ENCODE measurements around the gene CALHM4. TPM values are rescaled to one million over a fixed set of nuclear protein-coding genes. Genes with fewer than 3 reads are reported as not detected.

Gene CALHM4
- polyA plus RNA-seq, 2 of the 4 experiments (the other 2 are of a cell fraction), result not detected

DNA sequence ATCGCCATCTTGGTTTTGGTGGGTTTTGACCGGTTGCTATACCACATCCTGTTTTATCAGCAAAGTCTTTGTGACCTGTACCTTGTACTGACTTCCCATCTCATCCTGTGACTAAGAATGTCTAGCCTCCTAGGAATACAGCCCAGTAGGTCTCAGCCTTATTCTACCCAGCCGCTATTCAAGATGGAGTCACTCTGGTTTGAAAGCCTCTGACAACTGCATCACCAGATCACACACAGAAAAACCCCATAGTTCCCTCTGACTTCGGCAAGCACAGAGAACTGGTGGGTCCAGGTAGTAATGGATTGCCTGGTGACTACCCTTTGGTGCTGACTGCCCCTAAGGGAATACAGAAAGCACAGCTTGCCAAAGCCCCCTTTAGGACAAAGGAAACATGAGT is 52.4 kb downstream of the CALHM4 start:
- FAIRE-seq, result no peak
- TF ChIP-seq EP300 (IDR thresholded peaks at IDR 0.05) (no peak), CHD4 (IDR thresholded peaks at IDR 0.05; ENCODE audit: borderline replicate concordance) (no peak), RAD21 (conservative IDR thresholded peaks at IDR 0.05 in 1 of 2, IDR thresholded peaks at IDR 0.05 in 1 of 2) (no peak), HOXA7 (CRISPR knock-in tag; IDR thresholded peaks at IDR 0.05) (no peak), RFX5 (IDR thresholded peaks at IDR 0.05) (no peak), PHF8 (IDR thresholded peaks at IDR 0.05; ENCODE audit: borderline replicate concordance, low read depth) (no peak), POLR2AphosphoS2 (conservative IDR thresholded peaks at IDR 0.05; ENCODE audit: low read length) (no peak), GATA3 (IDR thresholded peaks at IDR 0.05; ENCODE audit: borderline replicate concordance) (no peak), HMGXB4 (CRISPR knock-in tag; IDR thresholded peaks at IDR 0.05; ENCODE audit: borderline replicate concordance) (no peak), CTCF (IDR thresholded peaks at IDR 0.05) (no peak), RARB (CRISPR knock-in tag; IDR thresholded peaks at IDR 0.05) (no peak), CBX2 (IDR thresholded peaks at IDR 0.05; ENCODE audit: borderline replicate concordance, low read depth) (no peak), NPAS2 (CRISPR knock-in tag; IDR thresholded peaks at IDR 0.05; ENCODE audit: borderline replicate concordance) (no peak), FOSL2 (IDR thresholded peaks at IDR 0.05) (no peak), FOSL2 (CRISPR knock-in tag; IDR thresholded peaks at IDR 0.05) (no peak), RCOR1 (IDR thresholded peaks at IDR 0.05; ENCODE audit: low read depth, low read length) (no peak), FOXS1 (CRISPR knock-in tag; IDR thresholded peaks at IDR 0.05) (no peak), HES2 (IDR thresholded peaks at IDR 0.05) (no peak), ZNF302 (CRISPR knock-in tag; IDR thresholded peaks at IDR 0.05) (no peak)
- TF ChIP-seq, protein P1, sequence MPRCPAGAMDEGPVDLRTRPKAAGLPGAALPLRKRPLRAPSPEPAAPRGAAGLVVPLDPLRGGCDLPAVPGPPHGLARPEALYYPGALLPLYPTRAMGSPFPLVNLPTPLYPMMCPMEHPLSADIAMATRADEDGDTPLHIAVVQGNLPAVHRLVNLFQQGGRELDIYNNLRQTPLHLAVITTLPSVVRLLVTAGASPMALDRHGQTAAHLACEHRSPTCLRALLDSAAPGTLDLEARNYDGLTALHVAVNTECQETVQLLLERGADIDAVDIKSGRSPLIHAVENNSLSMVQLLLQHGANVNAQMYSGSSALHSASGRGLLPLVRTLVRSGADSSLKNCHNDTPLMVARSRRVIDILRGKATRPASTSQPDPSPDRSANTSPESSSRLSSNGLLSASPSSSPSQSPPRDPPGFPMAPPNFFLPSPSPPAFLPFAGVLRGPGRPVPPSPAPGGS (IDR thresholded peaks at IDR 0.05), result no peak
- TF ChIP-seq, protein P2, sequence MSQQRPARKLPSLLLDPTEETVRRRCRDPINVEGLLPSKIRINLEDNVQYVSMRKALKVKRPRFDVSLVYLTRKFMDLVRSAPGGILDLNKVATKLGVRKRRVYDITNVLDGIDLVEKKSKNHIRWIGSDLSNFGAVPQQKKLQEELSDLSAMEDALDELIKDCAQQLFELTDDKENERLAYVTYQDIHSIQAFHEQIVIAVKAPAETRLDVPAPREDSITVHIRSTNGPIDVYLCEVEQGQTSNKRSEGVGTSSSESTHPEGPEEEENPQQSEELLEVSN (IDR thresholded peaks at IDR 0.05; ENCODE audit: borderline replicate concordance, low read depth), result no peak
- Histone ChIP-seq H3K9me3 (no peaks in the 10 kb centered on the region), H3K4me1 (no peaks in the 10 kb centered on the region), H3K4me2 (no peak overlapping the region), H3K4me3 (no peak overlapping the region), H3K27ac (no peak overlapping the region)
- DNase-seq (ENCODE audit: low read depth in 1 of 2, low spot score in 1 of 2), result no peak
- no peak for ATAC-seq
- 92% methylated on average over 4 of the region's 4 CpGs for WGBS (ENCODE audit: missing lambda C conversion rate)
- ChIA-PET POLR2A (no interaction called here), CTCF (no interaction called here)

Other genes with a start within 250 kb of the CALHM4 start
- 20.2 and 26.8 TPM in 2 replicates for gene DSE, start 182.8 kb upstream of the CALHM4 start, polyA plus RNA-seq (2011; rRNA removed)
- 15.7 to 23.4 TPM (median 22.7 TPM) in 3 replicates for gene DSE, start 182.8 kb upstream of the CALHM4 start, polyA plus RNA-seq (2017; fragmentation: RNase III; extraction: RNeasy Plus Mini Kit Qiagen cat#74134 plus additional on column Dnase treatment)
- gene CALHM6, start 92.4 kb upstream of the CALHM4 start, polyA plus RNA-seq (2011; rRNA removed), result not detected in 2 replicates
- gene CALHM6, start 92.4 kb upstream of the CALHM4 start, polyA plus RNA-seq (2017; fragmentation: RNase III; extraction: RNeasy Plus Mini Kit Qiagen cat#74134 plus additional on column Dnase treatment), result 0.31 TPM in 1 of 3 replicates, not detected in the others
- 0.09 and 0.11 TPM in 2 replicates for gene CALHM5, start 42.1 kb upstream of the CALHM4 start, polyA plus RNA-seq (2011; rRNA removed)
- 0.08 to 0.12 TPM (median 0.09 TPM) in 3 replicates for gene CALHM5, start 42.1 kb upstream of the CALHM4 start, polyA plus RNA-seq (2017; fragmentation: RNase III; extraction: RNeasy Plus Mini Kit Qiagen cat#74134 plus additional on column Dnase treatment)
- not detected in 2 replicates for gene TRAPPC3L, start 8.1 kb upstream of the CALHM4 start, polyA plus RNA-seq (2011; rRNA removed)
- not detected in 3 replicates for gene TRAPPC3L, start 8.1 kb upstream of the CALHM4 start, polyA plus RNA-seq (2017; fragmentation: RNase III; extraction: RNeasy Plus Mini Kit Qiagen cat#74134 plus additional on column Dnase treatment)
- 33.2 and 47.7 TPM in 2 replicates for gene RWDD1, start 17.8 kb downstream of the CALHM4 start, polyA plus RNA-seq (2011; rRNA removed)
- gene RWDD1, start 17.8 kb downstream of the CALHM4 start, polyA plus RNA-seq (2017; fragmentation: RNase III; extraction: RNeasy Plus Mini Kit Qiagen cat#74134 plus additional on column Dnase treatment), result 31.7 to 35.6 TPM (median 32.5 TPM) in 3 replicates
- 0.17 and 0.28 TPM in 2 replicates for gene RSPH4A, start 62.7 kb downstream of the CALHM4 start, polyA plus RNA-seq (2011; rRNA removed)
- 0.13 to 0.28 TPM (median 0.13 TPM) in 3 replicates for gene RSPH4A, start 62.7 kb downstream of the CALHM4 start, polyA plus RNA-seq (2017; fragmentation: RNase III; extraction: RNeasy Plus Mini Kit Qiagen cat#74134 plus additional on column Dnase treatment)
- gene ZUP1, start 115.0 kb downstream of the CALHM4 start, polyA plus RNA-seq (2011; rRNA removed), result 9.8 and 14.4 TPM in 2 replicates
- gene ZUP1, start 115.0 kb downstream of the CALHM4 start, polyA plus RNA-seq (2017; fragmentation: RNase III; extraction: RNeasy Plus Mini Kit Qiagen cat#74134 plus additional on column Dnase treatment), result 9.7 to 10.7 TPM (median 10.0 TPM) in 3 replicates
- gene KPNA5, start 127.5 kb downstream of the CALHM4 start, polyA plus RNA-seq (2011; rRNA removed), result 3.0 and 4.5 TPM in 2 replicates
- 2.2 to 2.4 TPM (median 2.3 TPM) in 3 replicates for gene KPNA5, start 127.5 kb downstream of the CALHM4 start, polyA plus RNA-seq (2017; fragmentation: RNase III; extraction: RNeasy Plus Mini Kit Qiagen cat#74134 plus additional on column Dnase treatment)
- gene FAM162B, start 212.0 kb downstream of the CALHM4 start, polyA plus RNA-seq (2011; rRNA removed), result 0.14 TPM in 1 of 2 replicates, not detected in the other
- not detected in 3 replicates for gene FAM162B, start 212.0 kb downstream of the CALHM4 start, polyA plus RNA-seq (2017; fragmentation: RNase III; extraction: RNeasy Plus Mini Kit Qiagen cat#74134 plus additional on column Dnase treatment)